GM21390 (cell line): Measurements from ENCODE around the gene ERICH6.

Experiments
- ATAC-seq: cut with Tn5 transposase; IDR thresholded peaks from one replicate; pipeline ENCODE4 v1.9.1; 2021; ENCODE audit not compliant: unreplicated experiment

Gene ERICH6

GRCh38 chr3:150703756-150704344 lies at the start of gene ERICH6:
Gene ERICH6 (minus strand): TSS chr3:150703920. CDS start chr3:150703898, 22 bp downstream.
- ATAC-seq, result peak; percentile 99

GRCh38 chr3:150751781-150752263 lies 48.1 kb upstream of the ERICH6 start:
- ATAC-seq, result no peak

GRCh38 chr3:150749255-150749654 lies 45.5 kb upstream of the ERICH6 start:
- ATAC-seq, result no peak

- no peak for ATAC-seq
Observed at GRCh38 chr3:150748684-150749047, 44.9 kb upstream of the ERICH6 start.

- no peak for ATAC-seq
Observed at GRCh38 chr3:150747886-150748683, 44.4 kb upstream of the ERICH6 start.

- ATAC-seq, result no peak
Observed at GRCh38 chr3:150746791-150747590, 43.3 kb upstream of the ERICH6 start.

- no peak for ATAC-seq
Observed at GRCh38 chr3:150745832-150746231, 42.1 kb upstream of the ERICH6 start.

GRCh38 chr3:150744919-150745211 lies 41.1 kb upstream of the ERICH6 start:
- ATAC-seq, result no peak

GRCh38 chr3:150744041-150744918 lies 40.6 kb upstream of the ERICH6 start:
- no peak for ATAC-seq

- ATAC-seq, result no peak
Observed at GRCh38 chr3:150743508-150743907, 39.8 kb upstream of the ERICH6 start.

GRCh38 chr3:150742679-150743078 lies 39.0 kb upstream of the ERICH6 start:
- no peak for ATAC-seq

- no peak for ATAC-seq
Observed at GRCh38 chr3:150742141-150742523, 38.4 kb upstream of the ERICH6 start.

GRCh38 chr3:150741497-150742140 lies 37.9 kb upstream of the ERICH6 start:
- ATAC-seq, result no peak

GRCh38 chr3:150740733-150741496 lies 37.2 kb upstream of the ERICH6 start:
- no peak for ATAC-seq

- ATAC-seq, result no peak
Observed at GRCh38 chr3:150739877-150740645, 36.3 kb upstream of the ERICH6 start.

- ATAC-seq, result no peak
Observed at GRCh38 chr3:150739200-150739863, 35.6 kb upstream of the ERICH6 start.

- no peak for ATAC-seq
Observed at GRCh38 chr3:150738688-150739087, 35.0 kb upstream of the ERICH6 start.

GRCh38 chr3:150737874-150738679 lies 34.4 kb upstream of the ERICH6 start:
- peak; percentile 63 for ATAC-seq
